NCI-H2107 treated with DMSO at 0.1 percent for 48 hours (cell line): ENCODE measurements around the gene GUCA1C.

Experiments
- DNase-seq: peaks from one replicate; lab custom pipeline; 2025; ENCODE audit not compliant: unreplicated experiment; lab: John Stamatoyannopoulos, UW

Gene GUCA1C

GRCh38 chr3:108914774-108915641 lies 38.7 kb downstream of the GUCA1C start:
- peak; percentile 83 for DNase-seq

- DNase-seq = no peak
These were observed 43.9 kb downstream of the GUCA1C start for GRCh38 chr3:108909799-108910198.

- no peak for DNase-seq
These were observed 46.5 kb downstream of the GUCA1C start for GRCh38 chr3:108907194-108907593.

GRCh38 chr3:108899530-108899929 lies 54.1 kb downstream of the GUCA1C start:
- DNase-seq = peak; percentile 9

GRCh38 chr3:108897883-108898282 lies 55.8 kb downstream of the GUCA1C start:
- no peak for DNase-seq

- DNase-seq = no peak
These were observed 58.7 kb downstream of the GUCA1C start for GRCh38 chr3:108894981-108895380.

- DNase-seq = no peak
These were observed 61.8 kb downstream of the GUCA1C start for GRCh38 chr3:108891833-108892232.

GRCh38 chr3:108887777-108888176 lies 65.9 kb downstream of the GUCA1C start:
- DNase-seq = no peak

- DNase-seq = no peak
These were observed 66.6 kb downstream of the GUCA1C start for GRCh38 chr3:108887121-108887520.

- DNase-seq = no peak
These were observed 70.3 kb downstream of the GUCA1C start for GRCh38 chr3:108883373-108883772.

GRCh38 chr3:108882762-108883161 lies 70.9 kb downstream of the GUCA1C start:
- DNase-seq = no peak

GRCh38 chr3:108879915-108880314 lies 73.8 kb downstream of the GUCA1C start:
- no peak for DNase-seq

GRCh38 chr3:108877901-108878300 lies 75.8 kb downstream of the GUCA1C start:
- DNase-seq = no peak

- DNase-seq = no peak
These were observed 89.9 kb downstream of the GUCA1C start for GRCh38 chr3:108863799-108864135.

- no peak for DNase-seq
These were observed 90.5 kb downstream of the GUCA1C start for GRCh38 chr3:108862865-108863798.

GRCh38 chr3:108861401-108861800 lies 92.3 kb downstream of the GUCA1C start:
- DNase-seq = no peak
